ENCODE results near the gene B4GALNT2.
"Not testable (repeated sequence)": the region's sequence is repeated elsewhere in the genome, so short reads cannot be mapped to it uniquely, and the experiment has no call there.

The B4GALNT2 gene

DNA sequence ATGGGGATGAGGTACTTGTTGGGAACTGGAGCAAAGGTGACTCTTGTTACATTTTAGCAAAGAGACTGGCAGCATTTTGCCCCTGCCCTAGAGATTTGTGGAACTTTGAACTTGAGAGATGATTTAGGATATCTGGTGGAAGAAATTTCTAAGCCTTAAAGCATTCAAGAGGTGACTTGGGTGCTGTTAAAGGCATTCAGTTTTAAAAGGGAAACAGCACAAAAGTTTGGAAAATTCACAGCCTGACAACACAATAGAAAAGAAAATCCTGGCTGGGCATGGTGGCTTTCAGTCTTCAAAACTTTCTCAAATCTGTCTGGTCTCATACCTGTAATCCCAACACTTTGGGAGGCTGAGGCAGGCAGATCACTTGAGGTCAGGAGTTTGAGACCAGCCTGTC lies 52.0 kb downstream of the B4GALNT2 start:
- not testable (repeated sequence) for DNase-seq

DNA sequence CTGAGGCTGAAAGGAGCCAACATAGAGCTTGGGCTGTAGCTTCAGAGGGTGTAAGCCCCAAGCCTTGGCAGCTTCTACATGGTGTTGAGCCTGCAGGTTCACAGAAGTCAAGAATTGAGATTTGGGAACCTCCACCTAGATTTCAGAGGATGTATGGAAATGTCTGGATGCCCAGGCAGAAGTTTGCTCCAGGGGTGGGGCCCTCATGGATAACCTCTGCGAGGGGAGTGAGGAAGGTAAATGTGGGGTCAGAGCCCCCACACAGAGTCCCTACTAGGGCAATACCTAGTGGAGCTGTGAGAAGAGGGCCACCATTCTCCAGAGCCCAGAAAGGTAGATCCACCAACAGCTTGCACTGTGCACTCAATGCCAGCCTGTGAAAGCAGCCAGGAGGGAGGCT lies 52.8 kb downstream of the B4GALNT2 start:
- not testable (repeated sequence) for DNase-seq

GRCh38 chr17:49187301-49187700 lies 54.7 kb downstream of the B4GALNT2 start:
- DNase-seq: no peak

DNA sequence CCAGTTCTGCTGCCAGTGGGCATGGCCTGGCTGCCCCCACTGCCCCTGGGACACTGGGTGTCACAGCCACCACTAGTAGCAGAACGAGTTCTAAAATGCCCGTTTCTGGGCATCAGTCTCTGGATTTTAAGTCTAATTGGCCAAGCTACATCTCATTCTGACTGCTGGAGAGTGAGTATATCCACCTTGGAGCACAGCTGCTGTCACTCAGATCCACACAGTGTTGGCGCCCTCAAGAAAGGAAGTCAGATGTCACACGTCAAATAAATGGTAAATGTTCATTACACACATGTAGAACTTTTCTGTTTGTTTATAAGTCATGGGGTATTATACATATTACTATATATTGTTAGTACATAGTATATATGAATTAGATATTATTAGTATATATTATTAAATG lies 58.4 kb downstream of the B4GALNT2 start:
- DNase-seq: no peak

- no peak for DNase-seq
Observed at GRCh38 chr17:49191409-49191916, 58.9 kb downstream of the B4GALNT2 start.

- DNase-seq: peak; percentile 95
Observed at GRCh38 chr17:49191917-49192741, 59.6 kb downstream of the B4GALNT2 start.

DNA sequence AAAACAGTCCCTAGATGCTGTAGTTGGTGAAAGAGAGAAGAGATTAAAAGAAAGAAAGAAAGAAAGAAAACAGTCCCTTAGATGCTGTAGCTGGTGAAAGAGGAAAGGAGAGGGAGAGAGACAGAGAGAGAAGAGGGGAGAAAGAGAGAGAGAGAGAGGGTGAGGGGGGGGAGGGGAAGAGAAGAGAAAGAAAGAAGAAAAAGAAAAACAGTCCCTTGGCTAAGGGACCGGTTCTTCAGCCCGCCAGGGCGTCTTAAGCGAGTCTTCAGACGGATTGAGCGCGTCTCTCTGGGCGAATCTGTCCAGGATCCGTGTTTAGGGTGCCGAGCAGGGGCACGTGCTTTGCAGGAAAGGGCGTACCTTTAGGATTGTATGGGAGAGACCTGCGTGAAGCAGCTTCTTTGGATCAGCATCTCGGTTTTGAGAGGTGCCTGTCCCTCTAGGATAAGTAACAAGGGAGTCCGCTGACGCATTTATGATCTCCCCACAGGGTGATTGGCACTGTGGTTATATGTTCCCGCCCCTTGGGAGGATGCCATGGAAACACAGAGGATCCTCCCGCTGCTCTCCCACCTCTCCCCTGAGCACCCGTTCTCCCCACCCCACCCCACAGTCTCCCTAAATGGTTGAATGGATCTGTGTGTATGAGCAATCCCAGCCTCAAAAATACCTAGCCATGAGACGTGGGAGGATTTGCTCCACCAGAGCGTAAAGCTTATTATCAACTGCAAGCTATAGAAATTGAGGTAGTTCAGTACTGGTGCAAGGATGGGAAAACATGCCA lies 61.1 kb downstream of the B4GALNT2 start:
- DNase-seq: peak; percentile 51

DNA sequence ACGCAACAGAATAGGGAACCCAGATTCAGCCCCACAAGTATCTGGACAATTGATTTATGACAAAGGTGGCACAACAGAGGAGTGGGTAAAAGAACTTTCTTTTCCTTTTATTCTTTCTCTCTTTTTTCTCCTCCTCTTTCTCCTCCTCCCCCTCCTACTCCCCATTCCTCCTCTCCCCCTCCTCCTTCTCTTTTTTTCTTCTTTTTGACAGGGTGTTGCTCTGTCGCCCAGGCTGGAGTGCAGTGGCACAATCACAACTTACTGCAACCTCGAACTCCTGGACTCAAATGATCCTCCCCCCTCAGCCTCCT lies 61.7 kb downstream of the B4GALNT2 start:
- no peak for DNase-seq

DNA sequence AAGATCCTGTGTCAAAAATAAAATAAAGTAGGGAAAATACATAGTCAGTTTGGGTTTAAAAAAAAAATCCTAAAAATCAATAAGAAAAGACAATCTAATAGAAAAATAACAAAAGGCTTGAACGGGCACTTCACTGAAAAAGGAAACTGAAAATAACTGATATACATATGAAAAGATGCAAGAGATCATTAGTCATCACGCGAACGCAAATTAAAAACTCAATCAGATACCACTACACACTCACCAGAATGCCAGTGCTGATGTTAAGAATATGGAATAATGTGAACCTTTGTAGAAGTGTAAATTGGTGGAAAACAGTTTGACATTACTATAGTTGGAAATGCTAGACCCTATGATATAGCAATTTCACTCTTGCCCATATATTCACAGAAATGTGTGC lies 63.2 kb downstream of the B4GALNT2 start:
- no peak for DNase-seq

DNA sequence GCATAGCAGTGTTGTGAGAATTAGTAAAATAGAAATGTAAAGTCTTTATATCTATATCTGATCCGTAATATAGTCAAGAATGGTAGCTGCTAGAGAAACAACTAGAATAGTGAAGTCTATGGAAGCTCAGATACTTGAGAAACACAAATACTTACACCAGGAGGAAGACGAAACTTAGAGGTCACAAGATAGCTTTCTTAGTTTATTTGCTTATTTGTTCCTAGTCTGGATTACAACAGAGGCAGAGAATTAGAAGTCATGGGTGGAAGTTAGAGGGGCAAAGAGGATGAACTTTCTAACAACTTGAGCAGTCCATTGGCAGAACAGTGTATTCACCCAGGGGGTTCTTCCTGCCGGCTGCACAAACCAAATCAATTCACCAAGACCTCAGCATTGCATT lies 64.0 kb downstream of the B4GALNT2 start:
- DNase-seq: no peak

DNA sequence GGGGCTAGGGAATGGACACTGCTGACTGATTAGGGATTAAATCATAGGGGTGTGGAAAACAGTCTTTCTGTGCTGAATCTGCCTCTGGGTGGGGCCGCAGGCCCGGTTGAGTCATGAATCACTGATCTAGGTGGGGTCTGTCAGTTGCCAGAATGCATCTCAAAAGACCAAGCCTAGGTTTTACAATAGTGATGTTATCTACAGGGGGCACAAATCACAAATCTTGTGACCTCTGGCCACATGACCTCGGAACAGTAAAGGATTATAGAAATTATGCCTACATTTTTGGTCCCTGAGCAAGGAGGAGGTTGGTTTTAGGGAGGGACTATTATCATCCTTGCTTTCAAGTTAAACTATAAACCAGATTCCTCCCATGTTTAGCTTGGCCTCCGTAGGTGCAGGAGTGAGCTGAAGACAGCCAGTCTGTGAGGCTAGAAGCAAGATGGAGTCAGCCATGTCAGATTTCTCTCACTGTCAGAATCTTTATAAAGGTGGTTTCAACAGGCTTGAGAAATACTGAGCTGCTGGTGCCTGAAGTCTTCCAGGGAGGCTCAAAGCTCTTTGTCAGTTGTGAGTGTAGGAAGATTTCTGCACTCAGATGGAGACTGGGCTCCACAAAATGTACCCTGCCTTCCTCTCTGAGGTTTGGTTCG lies 64.9 kb downstream of the B4GALNT2 start:
- no peak for DNase-seq

DNA sequence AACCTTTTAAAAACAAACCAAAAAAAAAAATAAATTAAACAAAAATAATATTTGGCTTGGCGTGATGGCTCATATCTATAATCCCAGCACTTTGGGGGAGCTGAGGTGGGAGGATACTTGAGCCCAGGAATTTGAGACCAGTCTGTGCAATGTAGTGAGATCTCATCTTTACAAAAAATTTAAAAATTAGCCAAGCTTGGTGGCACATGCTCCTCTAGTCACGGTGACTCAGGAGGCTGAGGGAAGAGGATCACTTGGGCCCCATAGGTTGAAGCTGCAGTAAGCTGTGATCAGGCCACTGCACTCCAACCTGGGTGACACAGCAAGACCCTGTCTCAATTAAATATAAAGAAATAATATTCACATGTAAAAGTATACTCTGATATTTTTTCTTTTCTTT lies 65.6 kb downstream of the B4GALNT2 start:
- no peak for DNase-seq

DNA sequence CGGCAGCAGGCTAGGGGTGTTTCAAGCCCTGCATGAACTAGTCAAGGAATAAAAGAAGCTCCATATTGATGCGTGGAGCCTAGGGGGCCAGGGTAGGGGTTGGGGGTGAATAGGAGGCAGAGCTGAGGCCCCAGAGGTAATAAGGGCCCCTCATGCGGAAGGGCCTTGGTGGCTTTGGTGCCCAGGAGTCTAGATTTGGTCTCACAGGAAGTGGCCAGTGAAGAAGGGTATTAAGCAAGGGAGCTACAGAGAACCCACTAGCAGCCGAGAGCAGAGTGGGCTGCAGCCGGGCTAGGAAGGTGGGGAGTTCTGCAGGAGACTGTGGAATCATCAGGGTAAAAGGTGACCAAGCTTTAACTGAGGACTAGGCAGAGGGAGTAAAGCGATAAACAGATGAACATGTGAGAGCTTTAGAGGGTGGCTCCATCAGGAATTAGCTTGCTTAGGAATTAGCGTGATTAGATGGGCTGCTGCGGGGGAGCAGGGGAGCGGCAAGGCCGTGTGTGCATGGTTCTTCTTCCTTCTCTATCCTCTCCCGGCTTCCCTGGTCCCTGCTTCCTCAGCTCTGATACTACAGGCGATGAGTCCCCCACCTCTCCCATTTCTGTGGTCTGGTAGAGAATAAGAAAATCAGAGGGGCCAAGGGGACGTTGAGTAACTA lies 68.0 kb downstream of the B4GALNT2 start:
- no peak for DNase-seq

DNA sequence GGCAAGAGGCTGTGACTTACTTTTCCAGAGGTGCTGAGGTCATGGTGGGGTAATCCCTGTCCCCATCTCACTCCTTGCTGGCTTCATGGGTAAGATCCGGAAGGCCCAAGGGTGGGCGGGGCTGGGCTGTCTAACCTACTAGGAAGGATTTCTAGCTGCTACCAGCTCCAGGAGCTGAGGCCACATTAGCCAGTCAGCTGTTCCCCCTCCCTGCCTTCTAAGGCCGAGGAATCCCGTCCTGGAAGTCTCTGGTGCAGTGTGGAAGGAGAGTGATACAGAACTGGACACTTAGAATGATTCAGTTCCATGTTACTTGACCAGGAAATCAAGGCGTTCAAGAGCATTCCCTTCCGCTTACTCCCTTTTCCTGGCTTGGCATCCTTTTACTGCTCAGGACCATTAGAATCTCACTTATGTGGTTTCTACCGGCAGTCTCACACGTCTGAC lies 68.9 kb downstream of the B4GALNT2 start:
- no peak for DNase-seq

DNA sequence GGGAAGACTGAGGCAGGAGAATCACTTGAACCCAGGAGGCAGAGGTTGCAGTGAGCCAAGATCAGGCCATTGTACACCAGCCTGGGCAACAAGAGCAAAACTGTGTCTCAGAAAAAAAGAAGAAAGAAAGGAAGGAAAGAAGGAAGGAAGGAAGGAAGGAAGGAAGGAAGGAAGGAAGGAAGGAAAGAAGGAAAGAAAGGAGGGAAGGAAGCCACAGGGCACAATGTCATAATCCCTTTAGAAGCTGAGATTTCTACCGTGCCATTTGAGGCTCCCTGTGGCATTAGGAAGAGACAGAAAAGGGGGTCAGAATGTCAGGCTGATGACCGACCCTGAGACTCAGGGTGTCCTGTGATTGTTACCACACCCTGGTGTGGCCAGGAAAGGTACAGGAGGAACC lies 71.2 kb downstream of the B4GALNT2 start:
- no peak for DNase-seq

DNA sequence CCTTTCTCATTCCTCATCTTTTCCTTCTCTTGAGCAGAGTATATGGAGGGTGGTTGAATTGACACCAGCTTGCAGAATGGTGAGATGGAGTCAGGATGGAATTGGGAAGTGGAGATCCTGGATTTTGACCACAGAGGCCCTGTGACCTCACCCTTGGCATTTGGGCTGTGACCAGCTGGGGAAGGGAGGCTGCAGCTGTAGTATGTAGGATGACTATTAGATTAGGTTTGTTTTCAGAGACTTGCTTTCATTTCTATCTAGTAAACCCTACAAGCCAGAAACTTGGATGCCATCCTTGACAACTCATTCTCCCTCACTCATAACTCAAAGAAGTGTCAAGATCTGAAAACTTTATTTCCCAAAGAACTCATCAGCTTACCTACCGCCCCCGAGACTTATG lies 71.9 kb downstream of the B4GALNT2 start:
- DNase-seq: no peak

GRCh38 chr17:49209061-49209571 lies 76.5 kb downstream of the B4GALNT2 start:
- DNase-seq: no peak

- peak; percentile 79 for DNase-seq
Observed at GRCh38 chr17:49210158-49211029, 77.8 kb downstream of the B4GALNT2 start, which contains the start of the genes ABI3 and GNGT2. TSS of gene ABI3 (plus strand) at chr17:49210707. CDS start at chr17:49210725, 18 bp downstream. TSS of gene GNGT2 (minus strand) at chr17:49210574. CDS start at chr17:49207422, 3,152 bp downstream.

- DNase-seq: no peak
Observed at GRCh38 chr17:49213399-49213798, 80.8 kb downstream of the B4GALNT2 start.

DNA sequence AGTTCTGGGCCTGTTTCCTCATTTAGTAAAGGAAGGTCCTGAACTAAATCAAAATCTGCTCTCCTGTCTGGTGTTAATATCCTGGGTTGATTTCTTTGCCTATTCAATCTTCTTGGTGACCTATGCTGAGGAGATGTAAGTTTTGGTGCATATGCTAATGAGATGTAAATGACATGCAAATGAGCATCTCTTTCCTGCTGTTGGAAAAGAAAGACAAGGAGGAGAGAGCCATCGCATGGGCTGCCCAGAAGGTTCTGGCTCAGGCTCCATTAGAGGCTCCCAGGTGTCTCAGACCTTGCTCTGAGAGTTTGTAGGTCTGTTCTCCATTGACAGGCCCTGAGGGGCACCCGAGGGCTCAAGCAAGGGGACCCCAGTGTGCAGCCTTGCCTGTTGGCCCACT lies 81.3 kb downstream of the B4GALNT2 start:
- DNase-seq: no peak

DNA sequence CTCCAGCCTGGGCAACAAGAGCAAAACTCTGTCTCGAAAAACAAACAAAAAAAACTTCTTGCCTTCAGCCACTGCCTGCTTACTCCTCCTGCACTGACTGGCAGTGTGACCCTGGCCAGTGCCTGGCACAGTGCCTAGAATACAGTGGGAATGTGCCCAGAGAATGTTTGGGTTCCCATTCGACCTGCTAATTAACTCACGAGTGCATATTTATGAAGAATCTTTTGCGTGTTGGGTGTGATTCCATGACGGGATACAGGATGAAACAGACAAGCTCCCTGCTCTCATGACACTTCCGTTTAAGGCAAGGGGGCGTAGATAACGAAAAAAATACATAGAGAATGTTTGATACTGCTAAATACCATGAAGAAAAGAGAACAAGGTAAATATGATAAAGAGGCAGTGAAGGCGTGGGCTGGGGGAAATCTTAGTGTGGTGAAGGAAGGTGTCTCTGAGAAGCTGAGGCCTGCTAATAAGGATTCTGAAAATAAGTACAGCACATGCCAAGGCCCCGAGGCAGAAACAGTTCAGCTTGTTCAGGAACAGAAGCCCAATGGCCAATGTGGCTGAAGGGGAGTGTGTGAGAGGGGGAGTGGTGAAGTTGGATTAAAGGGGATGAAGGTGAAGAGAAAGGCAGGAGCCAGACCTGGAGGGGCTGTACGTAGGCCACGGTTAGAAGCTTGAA lies 82.2 kb downstream of the B4GALNT2 start:
- no peak for DNase-seq

Data from activated CD4-positive, alpha-beta T cell treated with anti-CD3 and anti-CD28 coated beads for 48 hours (primary cell).